Peyer's patch (tissue), 4 donors: ENCODE results near the gene FRYL. TPM values are rescaled to one million over a fixed set of nuclear protein-coding genes. Genes with fewer than 3 reads are reported as not detected.

Experiments used
- DNase-seq, 3 donors: peaks; one replicate each; pipeline ENCODE4 v3.0.0-alpha.2; 2017 to 2019
- H3K27ac ChIP-seq, 4 donors: fragments of 200-600 bp; sonication (generic); one replicate each; pipeline ENCODE4 v1.5.1; 2016 to 2019
- H3K27me3 ChIP-seq, 2 donors: fragments of 200-600 bp; sonication (generic); one replicate each; pipeline ENCODE4 v1.5.1; 2019
- H3K36me3 ChIP-seq, 3 donors: fragments of 200-600 bp; sonication (generic); one replicate each; pipeline ENCODE4 v1.5.1; 2016 to 2019
- H3K4me1 ChIP-seq, 4 donors: fragments of 200-600 bp; sonication (generic); one replicate each; pipeline ENCODE4 v1.5.1; 2016 to 2019
- H3K4me3 ChIP-seq, 4 donors: fragments of 200-600 bp; sonication (generic); 1 replicate in 3 of 4; 2 replicates in 1 of 4; pipeline ENCODE4 v1.5.1; 2016 to 2019; ENCODE audit warnings: mild to moderate bottlenecking in 1 of 4
- H3K9me3 ChIP-seq, 4 donors: fragments of 200-600 bp; sonication (generic); one replicate each; pipeline ENCODE4 v1.5.1; 2016 to 2019; ENCODE audit warnings: mild to moderate bottlenecking in 1 of 4
- CTCF ChIP-seq, 6 experiments: fragments of 450-650 bp in 4 of 6; fragments of 200-600 bp in 2 of 6; sonication (generic) in 1 of 6; IDR thresholded peaks; one replicate each; pipeline ENCODE4 v1.5.1; 2017 to 2019; ENCODE audit warnings: antibody characterized with exemption in 6 of 6, mild to moderate bottlenecking in 3 of 6, moderate library complexity in 1 of 6
- POLR2A ChIP-seq, 2 donors: fragments of 450-650 bp; IDR thresholded peaks; one replicate each; pipeline ENCODE4 v1.5.1; 2017; ENCODE audit warnings: antibody characterized with exemption in 2 of 2, mild to moderate bottlenecking in 2 of 2, moderate library complexity in 2 of 2
- total RNA-seq, 4 donors: library from RNA; depleted of rRNA; stranded (reverse); fragments of >200 nt; gene quantifications; one replicate each; pipeline ENCODE4 v1.1.0, GENCODE V29; 2016

Gene FRYL
- total RNA-seq, 4 donors from 2014 or later: 220 to 253 (median 241) TPM

- TF ChIP-seq CTCF (IDR thresholded peaks at IDR 0.05) (no peak), POLR2A (IDR thresholded peaks at IDR 0.05) (no peak)
- H3K36me3 ChIP-seq: no peaks in the 10 kb centered on the region
- no peak for DNase-seq
- H3K4me3 ChIP-seq: no peak overlapping the region
- no peaks in the 10 kb centered on the region for H3K27me3 ChIP-seq
- no peaks in the 10 kb centered on the region for H3K9me3 ChIP-seq
- no peak overlapping the region for H3K27ac ChIP-seq
- peaks cover 0 to 9% (median 2%) of the 10 kb centered on the region in 4 donors for H3K4me1 ChIP-seq
These were observed 145.3 kb downstream of the FRYL start for GRCh38 chr4:48634688-48635308.

DNA sequence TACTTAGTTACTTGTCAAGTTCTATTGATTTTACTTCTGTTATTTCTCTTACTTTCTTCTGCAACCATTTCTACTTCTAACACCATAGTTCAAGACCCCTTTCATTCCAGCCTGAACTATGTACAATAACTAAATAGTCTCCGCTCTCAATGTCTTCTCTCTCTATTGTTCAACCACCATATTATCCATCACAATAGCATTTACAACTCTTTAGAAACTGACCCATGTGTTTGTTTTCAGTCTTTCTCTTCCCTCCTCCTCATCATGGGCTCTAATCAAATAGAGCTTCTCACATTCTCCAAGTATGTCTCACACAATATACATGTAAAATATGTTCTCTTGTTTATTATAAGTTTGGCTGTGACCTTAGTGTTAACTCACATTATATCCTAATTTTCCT is 146.4 kb downstream of the FRYL start:
- no peaks in the 10 kb centered on the region for H3K36me3 ChIP-seq
- H3K4me1 ChIP-seq: peaks cover 0 to 9% (median 2%) of the 10 kb centered on the region in 4 donors
- DNase-seq: no peak
- H3K27ac ChIP-seq: no peak overlapping the region
- H3K4me3 ChIP-seq: no peak overlapping the region
- H3K27me3 ChIP-seq: no peaks in the 10 kb centered on the region
- no peak for TF ChIP-seq POLR2A (IDR thresholded peaks at IDR 0.05)
- no peak for TF ChIP-seq CTCF (IDR thresholded peaks at IDR 0.05)
- H3K9me3 ChIP-seq: no peaks in the 10 kb centered on the region

- no peak overlapping the region for H3K4me3 ChIP-seq
- no peaks in the 10 kb centered on the region for H3K4me1 ChIP-seq
- TF ChIP-seq CTCF (IDR thresholded peaks at IDR 0.05) (no peak), POLR2A (IDR thresholded peaks at IDR 0.05) (no peak)
- no peaks in the 10 kb centered on the region for H3K27me3 ChIP-seq
- DNase-seq: no peak
- H3K9me3 ChIP-seq: no peaks in the 10 kb centered on the region
- H3K36me3 ChIP-seq: peaks cover 0 to 4% (median 0%) of the 10 kb centered on the region in 3 donors
- H3K27ac ChIP-seq: no peak overlapping the region
These were observed 150.6 kb downstream of the FRYL start for GRCh38 chr4:48629458-48629857.

DNA sequence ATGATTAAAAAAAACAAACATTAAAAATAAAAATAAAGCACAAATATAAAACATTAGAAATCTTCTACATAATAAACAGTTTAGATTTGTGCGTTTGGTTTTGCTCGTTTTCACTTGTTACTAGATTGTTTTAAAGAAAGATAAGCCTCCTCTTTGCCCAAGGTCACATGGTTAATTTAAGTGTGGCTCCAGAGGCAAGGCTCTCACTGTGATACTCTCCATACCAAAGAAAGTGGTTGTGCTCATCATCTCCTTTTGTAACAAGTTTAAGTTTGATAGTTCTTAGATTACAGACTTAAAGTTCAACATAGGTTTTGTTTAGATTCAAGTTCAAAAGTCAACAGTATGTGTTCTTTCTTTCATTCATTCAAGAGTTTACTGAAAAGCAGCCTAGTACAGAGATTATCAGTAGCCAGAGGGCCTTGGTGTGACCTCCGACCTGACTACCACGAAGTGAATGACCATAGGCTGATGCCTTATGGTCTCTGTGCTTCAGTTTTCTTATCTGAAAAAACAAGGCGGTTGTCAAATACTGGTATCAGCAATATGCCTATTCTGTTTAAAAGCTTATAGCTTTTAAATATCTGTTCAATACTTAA is 156.8 kb downstream of the FRYL start:
- no peaks in the 10 kb centered on the region for H3K27me3 ChIP-seq
- H3K4me1 ChIP-seq: peaks cover 0 to 17% (median 0%) of the 10 kb centered on the region in 4 donors
- no peaks in the 10 kb centered on the region for H3K9me3 ChIP-seq
- no peak overlapping the region for H3K27ac ChIP-seq
- H3K36me3 ChIP-seq: peaks cover 0 to 23% (median 0%) of the 10 kb centered on the region in 3 donors
- TF ChIP-seq CTCF (IDR thresholded peaks at IDR 0.05) (no peak), POLR2A (IDR thresholded peaks at IDR 0.05) (no peak)
- H3K4me3 ChIP-seq: no peak overlapping the region
- DNase-seq: no peak

- TF ChIP-seq CTCF (IDR thresholded peaks at IDR 0.05): no peak
- no peak for TF ChIP-seq POLR2A (IDR thresholded peaks at IDR 0.05)
- DNase-seq: no peak
- H3K27ac ChIP-seq: peak overlapping the region in 1 of 4 donors; percentile 1
These were observed 159.2 kb downstream of the FRYL start for GRCh38 chr4:48620831-48621230.

More at GRCh38 chr4:48620831-48621230, 159.2 kb downstream of the FRYL start:
- Histone ChIP-seq H3K36me3 (peaks cover 0 to 42% (median 0%) of the 10 kb centered on the region in 3 donors), H3K27me3 (no peaks in the 10 kb centered on the region), H3K4me3 (no peak overlapping the region), H3K4me1 (peaks cover 0 to 17% (median 0%) of the 10 kb centered on the region in 4 donors), H3K9me3 (no peaks in the 10 kb centered on the region)
